H1 (cell line): ENCODE data around the gene ZNF286A.
"Not testable (repeated sequence)": the region's sequence is repeated elsewhere in the genome, so short reads cannot be mapped to it uniquely, and the experiment has no call there.

ENCODE experiments used
- ASH2L ChIP-seq: fragments of 200-600, 300-600 bp; sonication (generic); IDR thresholded peaks from one replicate; pipeline ENCODE4 v1.7.1; 2017; ENCODE audit warnings: low read length
- POLR2A ChIP-seq, 2 experiments: IDR thresholded peaks; 1 replicate in 1 of 2; 2 replicates in 1 of 2; pipeline ENCODE4 v1.6.1; 2011; ENCODE audit warnings: low read depth in 2 of 2, low read length in 2 of 2, mild to moderate bottlenecking in 2 of 2; ENCODE audit errors: control extremely low read depth in 1 of 2
- RAD21 ChIP-seq, 2 experiments: IDR thresholded peaks in 1 of 2; conservative IDR thresholded peaks in 1 of 2; 2 replicates each; pipeline ENCODE4 v1.6.1; 2011; ENCODE audit warnings: low read depth in 2 of 2, low read length in 2 of 2, improper control_type of control experiment in 1 of 2, inconsistent platforms in 1 of 2, mild to moderate bottlenecking in 1 of 2, moderate library complexity in 1 of 2
- TCF12 ChIP-seq: IDR thresholded peaks from 2 replicates; pipeline ENCODE4 v1.6.1; 2011; ENCODE audit warnings: low read depth, mild to moderate bottlenecking, low read length

DNA sequence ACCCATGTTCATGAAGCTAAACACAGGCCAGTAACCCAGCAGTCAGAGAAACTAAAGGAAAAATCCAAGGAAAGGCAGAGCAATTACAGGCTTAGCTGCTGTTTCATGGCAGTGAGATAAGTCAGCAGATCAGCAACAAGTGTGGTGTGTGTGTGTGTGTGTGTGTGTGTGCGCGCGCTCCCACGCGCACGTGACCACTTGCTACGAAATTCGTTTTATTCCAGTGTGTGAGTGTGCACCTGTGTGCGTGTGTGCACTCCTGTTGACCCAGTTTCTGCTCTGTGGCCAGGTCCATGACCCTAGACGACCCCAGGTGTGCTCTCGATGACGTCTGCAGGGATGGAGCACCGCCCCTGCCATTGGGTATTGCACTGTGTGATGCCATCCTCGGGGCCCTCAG, 31.0 kb downstream of the ZNF286A start:
- not testable (repeated sequence) for TF ChIP-seq TCF12; ASH2L; POLR2A (IDR thresholded peaks at IDR 0.05; ENCODE audit: control extremely low read depth in 1 of 2, low read depth in 2 of 2, low read length in 2 of 2); RAD21 (IDR thresholded peaks at IDR 0.05 in 1 of 2, conservative IDR thresholded peaks at IDR 0.05 in 1 of 2; ENCODE audit: low read depth in 2 of 2, low read length in 2 of 2)
